OCI-LY7 (cell line): ENCODE results near the gene IVNS1ABP.

ENCODE experiments used
- EZH2phosphoT487 ChIP-seq: fragments of 200-600 bp; sonication (generic); IDR thresholded peaks from 2 replicates; pipeline ENCODE4 v1.6.1; 2018; ENCODE audit warnings: low read depth, borderline replicate concordance, mild to moderate bottlenecking, mixed run types, antibody characterized with exemption, low read length, moderate library complexity, mixed read lengths
- TF ChIP-seq, protein P1 (sequence below): fragments of 200-600 bp; sonication (generic); conservative IDR thresholded peaks from 2 replicates; pipeline ENCODE4 v1.5.1; 2014; ENCODE audit warnings: mild to moderate bottlenecking, antibody characterized with exemption, low read length, moderate library complexity, mixed read lengths

DNA sequence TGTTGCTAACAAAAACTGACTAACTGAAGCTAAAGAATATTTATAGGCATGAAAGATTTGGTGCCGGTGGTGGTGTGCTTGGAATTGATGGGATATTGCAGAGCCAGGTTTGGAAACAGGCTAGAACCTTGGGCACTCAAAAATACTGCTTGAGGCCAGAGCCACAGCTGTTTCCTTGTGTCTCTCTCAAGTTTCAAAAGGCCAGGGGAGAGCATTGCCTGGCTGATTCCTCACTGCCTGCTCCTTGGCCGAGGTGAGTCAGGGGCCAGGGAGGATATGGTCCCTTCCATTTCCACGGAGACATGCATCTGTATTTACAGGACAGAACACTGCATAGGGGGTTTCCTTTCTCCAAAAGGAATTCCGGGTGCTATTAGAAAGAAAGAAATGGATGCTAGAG is 36.1 kb upstream of the IVNS1ABP start:
- TF ChIP-seq, protein P1, sequence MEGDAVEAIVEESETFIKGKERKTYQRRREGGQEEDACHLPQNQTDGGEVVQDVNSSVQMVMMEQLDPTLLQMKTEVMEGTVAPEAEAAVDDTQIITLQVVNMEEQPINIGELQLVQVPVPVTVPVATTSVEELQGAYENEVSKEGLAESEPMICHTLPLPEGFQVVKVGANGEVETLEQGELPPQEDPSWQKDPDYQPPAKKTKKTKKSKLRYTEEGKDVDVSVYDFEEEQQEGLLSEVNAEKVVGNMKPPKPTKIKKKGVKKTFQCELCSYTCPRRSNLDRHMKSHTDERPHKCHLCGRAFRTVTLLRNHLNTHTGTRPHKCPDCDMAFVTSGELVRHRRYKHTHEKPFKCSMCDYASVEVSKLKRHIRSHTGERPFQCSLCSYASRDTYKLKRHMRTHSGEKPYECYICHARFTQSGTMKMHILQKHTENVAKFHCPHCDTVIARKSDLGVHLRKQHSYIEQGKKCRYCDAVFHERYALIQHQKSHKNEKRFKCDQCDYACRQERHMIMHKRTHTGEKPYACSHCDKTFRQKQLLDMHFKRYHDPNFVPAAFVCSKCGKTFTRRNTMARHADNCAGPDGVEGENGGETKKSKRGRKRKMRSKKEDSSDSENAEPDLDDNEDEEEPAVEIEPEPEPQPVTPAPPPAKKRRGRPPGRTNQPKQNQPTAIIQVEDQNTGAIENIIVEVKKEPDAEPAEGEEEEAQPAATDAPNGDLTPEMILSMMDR, result no peak
- TF ChIP-seq EZH2phosphoT487, result no peak
